CD1c-positive myeloid dendritic cell (primary cell): ENCODE results near the gene SPATA6.
"Not testable (repeated sequence)": the region's sequence is repeated elsewhere in the genome, so short reads cannot be mapped to it uniquely, and the experiment has no call there.

Source experiments
- DNase-seq: peaks from one replicate; pipeline ENCODE4 v3.0.0-alpha.2; 2016; ENCODE audit errors: extremely low spot score

The SPATA6 gene

GRCh38 chr1:48356901-48357300 is 115.1 kb downstream of the SPATA6 start:
- DNase-seq = no peak

GRCh38 chr1:48344373-48344772 is 127.6 kb downstream of the SPATA6 start:
- no peak for DNase-seq

- no peak for DNase-seq
Observed at GRCh38 chr1:48341221-48341620, 130.8 kb downstream of the SPATA6 start.

GRCh38 chr1:48338257-48338656 is 133.7 kb downstream of the SPATA6 start:
- DNase-seq = no peak

GRCh38 chr1:48333316-48333715 is 138.7 kb downstream of the SPATA6 start:
- DNase-seq = no peak

- DNase-seq = no peak
Observed at GRCh38 chr1:48332115-48332514, 139.9 kb downstream of the SPATA6 start.

- no peak for DNase-seq
Observed at GRCh38 chr1:48329905-48330304, 142.1 kb downstream of the SPATA6 start.

GRCh38 chr1:48329486-48329885 is 142.5 kb downstream of the SPATA6 start:
- DNase-seq = no peak

GRCh38 chr1:48311829-48312228 is 160.2 kb downstream of the SPATA6 start:
- DNase-seq = not testable (repeated sequence)

GRCh38 chr1:48309564-48310082 is 162.4 kb downstream of the SPATA6 start:
- no peak for DNase-seq

GRCh38 chr1:48302652-48303051 is 169.4 kb downstream of the SPATA6 start:
- DNase-seq = no peak

GRCh38 chr1:48294656-48295055 is 177.3 kb downstream of the SPATA6 start:
- no peak for DNase-seq

- not testable (repeated sequence) for DNase-seq
Observed at GRCh38 chr1:48294094-48294493, 177.9 kb downstream of the SPATA6 start.

- no peak for DNase-seq
Observed at GRCh38 chr1:48292706-48293105, 179.3 kb downstream of the SPATA6 start.

- no peak for DNase-seq
Observed at GRCh38 chr1:48291421-48291820, 180.6 kb downstream of the SPATA6 start.

- no peak for DNase-seq
Observed at GRCh38 chr1:48285525-48285924, 186.5 kb downstream of the SPATA6 start.

GRCh38 chr1:48284696-48285420 is 187.1 kb downstream of the SPATA6 start:
- not testable (repeated sequence) for DNase-seq

GRCh38 chr1:48282329-48282728 is 189.7 kb downstream of the SPATA6 start:
- not testable (repeated sequence) for DNase-seq

- DNase-seq = not testable (repeated sequence)
Observed at GRCh38 chr1:48277437-48277836, 194.6 kb downstream of the SPATA6 start.

GRCh38 chr1:48266576-48266975 is 205.4 kb downstream of the SPATA6 start:
- DNase-seq = no peak

GRCh38 chr1:48263041-48263440 is 209.0 kb downstream of the SPATA6 start:
- no peak for DNase-seq

GRCh38 chr1:48261881-48262400 is 210.1 kb downstream of the SPATA6 start:
- DNase-seq = no peak

GRCh38 chr1:48258106-48258505 is 213.9 kb downstream of the SPATA6 start:
- DNase-seq = no peak
